Stimulated activated CD4-positive, alpha-beta T cell treated with anti-CD3 and anti-CD28 coated beads, Interleukin-1b, Interleukin-23, amount 100 ng/mL, for 4 hours (primary cell): ENCODE results near the gene SCGB3A2.
"Not testable (repeated sequence)": the region's sequence is repeated elsewhere in the genome, so short reads cannot be mapped to it uniquely, and the experiment has no call there.

ENCODE experiments used
- DNase-seq, 2 donors: peaks; one replicate each; pipeline ENCODE4 v3.0.0-alpha.2; 2020; ENCODE audit warnings: low read depth in 2 of 2

The SCGB3A2 gene

GRCh38 chr5:147863454-147864158 lies 14.9 kb upstream of the SCGB3A2 start:
- DNase-seq: no peak

DNA sequence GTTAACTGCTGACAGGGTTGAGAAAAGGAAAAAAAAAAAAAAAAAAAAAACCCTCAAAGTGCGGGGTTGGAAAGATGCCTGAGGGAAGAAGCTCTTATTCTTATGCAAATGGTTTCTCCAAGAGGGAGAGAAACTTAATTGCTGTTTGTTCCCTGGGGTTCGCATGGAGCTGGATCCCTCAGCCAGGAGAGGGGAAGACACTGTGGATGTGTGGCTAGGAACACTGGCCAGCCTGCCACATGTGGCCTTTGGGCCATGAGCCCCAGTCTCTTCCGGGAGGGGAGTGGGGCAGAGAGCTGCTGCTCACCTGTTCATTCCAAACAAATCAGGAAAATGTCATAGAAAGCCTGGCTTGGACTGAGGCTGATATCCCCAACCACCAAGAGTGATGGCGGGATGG lies 9.4 kb upstream of the SCGB3A2 start:
- no peak for DNase-seq

DNA sequence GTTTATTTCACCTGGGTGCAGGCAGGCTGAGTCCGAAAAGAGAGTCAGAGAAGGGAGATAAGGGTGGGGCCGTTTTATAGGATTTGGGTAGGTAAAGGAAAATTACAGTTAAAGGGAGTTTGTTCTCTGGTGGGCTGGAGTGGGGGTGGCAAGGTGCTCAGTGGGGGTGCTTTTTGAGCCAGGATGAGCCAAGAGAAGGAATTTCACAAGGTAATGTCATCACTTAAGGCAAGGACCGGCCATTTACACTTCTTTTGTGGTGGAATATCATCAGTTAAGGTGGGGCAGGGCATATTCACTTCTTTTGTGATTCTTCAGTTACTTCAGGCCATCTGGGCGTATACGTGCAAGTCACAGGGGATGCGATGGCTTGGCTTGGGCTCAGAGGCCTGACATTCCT lies 8.6 kb upstream of the SCGB3A2 start:
- DNase-seq: not testable (repeated sequence)

DNA sequence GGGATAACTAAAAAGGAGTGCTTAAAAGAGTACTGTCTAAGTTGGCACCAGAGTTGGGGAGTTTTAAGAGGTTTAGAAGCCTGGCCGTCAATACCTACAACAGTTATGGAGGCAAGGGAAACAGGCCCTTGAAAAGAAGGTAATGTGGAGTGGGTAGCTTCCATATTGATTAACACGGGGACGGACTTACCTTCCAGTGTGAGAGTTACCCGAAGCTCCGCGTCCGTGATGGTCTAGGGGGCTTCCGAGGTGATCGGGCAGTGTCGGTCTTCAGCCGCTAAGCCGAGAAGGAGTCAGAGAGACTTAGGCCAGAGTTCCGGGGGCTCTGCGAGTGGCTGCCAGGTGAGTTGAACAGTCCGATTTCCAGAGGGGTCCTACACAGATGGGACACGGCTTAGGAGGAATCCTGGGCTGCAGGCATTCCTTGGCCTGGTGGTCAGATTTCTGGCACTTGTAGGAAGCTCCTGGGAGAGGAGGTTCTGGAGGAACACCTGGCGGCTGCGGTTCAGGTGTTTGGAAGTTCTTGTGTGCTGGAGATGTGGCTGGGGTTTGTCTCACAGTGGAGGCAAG lies 6.4 kb upstream of the SCGB3A2 start:
- not testable (repeated sequence) for DNase-seq

DNA sequence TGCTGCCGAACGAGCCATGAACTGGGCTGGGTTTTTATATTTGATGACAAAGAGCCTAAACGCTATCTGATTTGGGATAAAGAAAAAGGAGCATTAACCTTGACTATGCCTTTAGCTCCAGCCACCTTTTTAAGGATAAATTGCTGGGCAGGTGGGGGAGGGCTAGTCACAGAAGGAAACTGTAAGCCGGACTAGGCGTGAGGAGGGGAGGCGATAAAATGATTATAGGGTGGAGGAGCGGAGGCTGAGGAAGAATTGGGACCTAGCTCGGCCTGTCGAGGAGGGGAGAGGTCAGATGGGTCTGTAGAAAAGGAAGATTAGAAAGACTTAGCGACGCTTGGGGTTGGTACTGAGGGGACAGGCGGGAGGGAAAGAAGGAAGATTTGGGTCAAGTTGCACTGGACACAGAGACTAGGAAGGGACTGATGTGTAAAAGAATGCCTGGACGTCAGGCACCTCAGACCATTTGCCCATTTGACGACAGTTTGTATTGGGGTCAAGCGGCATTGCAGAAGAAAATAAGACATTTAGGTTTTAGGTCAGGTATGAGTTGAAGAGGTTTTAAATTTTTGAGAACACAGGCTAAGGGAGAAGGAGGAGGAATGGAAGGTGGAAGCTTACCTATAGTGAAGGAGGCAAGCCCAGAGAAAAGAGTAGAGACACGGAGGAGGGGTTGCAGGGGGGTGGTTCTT lies 5.6 kb upstream of the SCGB3A2 start:
- not testable (repeated sequence) for DNase-seq

GRCh38 chr5:147874118-147874875 lies 4.2 kb upstream of the SCGB3A2 start:
- not testable (repeated sequence) for DNase-seq

DNA sequence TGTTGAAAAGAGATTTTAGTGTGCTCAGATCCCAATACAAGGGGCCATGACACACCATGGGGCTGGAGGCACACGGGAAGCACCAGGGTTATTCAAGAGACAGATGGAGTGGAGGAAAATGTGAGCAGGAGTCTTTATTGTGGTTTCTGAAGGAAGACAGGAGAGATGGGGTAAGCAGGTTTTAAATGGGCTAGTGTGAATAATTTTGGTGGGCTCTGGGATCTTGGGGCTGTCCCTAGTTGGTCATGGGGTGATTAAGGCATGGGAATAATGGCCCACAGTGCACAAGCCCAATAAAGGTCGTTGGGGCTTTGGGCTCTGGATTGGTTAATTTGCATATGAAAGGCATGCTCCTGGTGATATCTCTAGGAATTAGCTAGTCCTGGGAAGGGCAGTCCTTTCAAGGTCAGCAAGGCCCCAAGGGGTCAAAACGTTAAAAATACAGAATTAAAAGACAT lies 3.6 kb upstream of the SCGB3A2 start:
- no peak for DNase-seq

GRCh38 chr5:147876141-147876540 lies 2.4 kb upstream of the SCGB3A2 start:
- DNase-seq: no peak

DNA sequence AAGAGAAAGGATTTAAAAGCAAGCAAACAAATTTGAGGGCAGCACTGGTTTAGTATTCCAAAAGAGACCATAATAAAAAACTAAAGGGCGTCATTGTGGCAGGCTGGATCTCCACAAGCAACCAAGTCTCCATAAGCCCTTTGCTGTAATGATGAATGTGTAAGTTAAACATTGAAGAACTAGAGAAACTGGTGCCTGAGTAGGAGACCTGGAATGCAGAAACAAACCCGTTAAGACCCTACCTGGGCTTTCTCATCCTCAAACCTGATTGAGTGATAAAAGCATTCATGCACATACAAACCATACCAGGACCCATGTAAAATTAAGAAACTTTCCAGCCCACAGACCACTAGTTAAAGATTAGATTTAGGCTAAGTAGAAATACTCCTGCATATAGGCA lies 1.9 kb upstream of the SCGB3A2 start:
- DNase-seq: no peak

GRCh38 chr5:147879784-147880183 lies 1.3 kb downstream of the SCGB3A2 start:
- DNase-seq: no peak

- no peak for DNase-seq
Observed at GRCh38 chr5:147880487-147880886, 2.0 kb downstream of the SCGB3A2 start.

- DNase-seq: no peak
Observed at GRCh38 chr5:147882586-147883313, 4.2 kb downstream of the SCGB3A2 start.

GRCh38 chr5:147887026-147887627 lies 8.6 kb downstream of the SCGB3A2 start:
- DNase-seq: no peak

DNA sequence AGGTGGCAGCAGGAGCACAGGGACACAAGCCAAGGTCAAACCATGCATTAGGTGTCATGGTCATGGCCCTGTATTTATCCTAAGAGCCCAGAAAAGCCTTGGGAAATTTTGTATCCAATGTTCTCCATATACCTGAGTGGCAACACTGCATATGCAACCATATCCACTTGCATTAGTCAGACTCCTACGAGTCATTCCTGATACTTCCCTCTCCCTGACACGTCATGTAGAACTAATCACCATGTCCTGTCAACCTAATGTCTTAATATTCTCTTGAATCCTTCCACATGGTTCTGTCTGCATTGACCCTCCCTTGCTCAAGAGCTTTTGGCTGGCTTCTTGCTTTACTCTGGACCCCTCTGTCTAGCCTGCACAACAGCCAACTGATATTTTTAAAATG lies 9.4 kb downstream of the SCGB3A2 start:
- DNase-seq: no peak

DNA sequence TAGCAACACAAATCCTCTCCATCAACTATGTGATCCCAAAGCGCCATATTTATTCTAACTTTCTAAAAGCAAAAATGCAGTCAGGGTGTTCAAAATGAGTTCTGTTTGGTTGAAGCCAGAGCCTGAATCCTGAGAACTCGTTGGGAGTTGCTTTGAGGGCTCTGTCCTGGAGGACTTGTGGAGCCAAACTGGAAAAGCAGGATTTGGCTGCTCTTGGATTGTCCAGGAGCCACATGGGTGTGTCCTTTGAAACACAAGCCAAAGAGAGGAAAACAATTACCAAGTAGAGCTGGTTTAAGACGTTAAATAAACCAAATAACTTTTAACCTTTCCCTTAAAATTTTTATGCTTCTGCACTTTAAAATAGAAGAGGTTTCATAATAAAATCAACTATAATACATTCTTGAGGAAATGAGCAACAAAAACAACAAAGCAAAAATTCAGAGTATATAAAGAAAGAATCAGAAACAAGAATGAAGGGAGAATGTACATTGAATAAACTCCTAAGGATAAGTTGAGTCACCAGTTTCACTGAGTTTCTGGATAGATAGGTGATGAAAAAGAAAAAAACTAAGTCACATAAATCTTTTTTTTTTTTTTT lies 14.3 kb downstream of the SCGB3A2 start:
- DNase-seq: no peak

DNA sequence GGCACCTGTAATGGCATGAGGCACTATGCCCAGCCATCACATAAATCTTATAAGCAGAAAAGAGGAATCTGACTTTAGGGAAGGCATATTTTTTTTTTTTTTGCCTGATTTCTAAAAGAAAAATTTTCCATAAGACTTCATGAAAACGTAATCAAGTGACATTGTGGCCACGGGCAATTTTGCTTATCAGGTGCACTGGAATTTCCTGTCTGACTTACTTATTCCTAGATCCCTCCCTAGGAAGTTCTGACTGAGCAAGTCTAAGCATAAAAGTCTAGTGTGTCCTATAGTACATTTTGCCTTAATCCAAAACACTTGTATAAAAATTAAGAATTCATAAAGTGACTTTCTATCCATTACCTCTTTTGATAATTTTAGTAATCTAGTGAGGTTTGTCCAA lies 15.3 kb downstream of the SCGB3A2 start:
- no peak for DNase-seq

GRCh38 chr5:147895864-147896263 lies 17.4 kb downstream of the SCGB3A2 start:
- DNase-seq: no peak

GRCh38 chr5:147898875-147899401 lies 20.4 kb downstream of the SCGB3A2 start:
- DNase-seq: no peak

- no peak for DNase-seq
Observed at GRCh38 chr5:147901599-147902039, 23.1 kb downstream of the SCGB3A2 start.

DNA sequence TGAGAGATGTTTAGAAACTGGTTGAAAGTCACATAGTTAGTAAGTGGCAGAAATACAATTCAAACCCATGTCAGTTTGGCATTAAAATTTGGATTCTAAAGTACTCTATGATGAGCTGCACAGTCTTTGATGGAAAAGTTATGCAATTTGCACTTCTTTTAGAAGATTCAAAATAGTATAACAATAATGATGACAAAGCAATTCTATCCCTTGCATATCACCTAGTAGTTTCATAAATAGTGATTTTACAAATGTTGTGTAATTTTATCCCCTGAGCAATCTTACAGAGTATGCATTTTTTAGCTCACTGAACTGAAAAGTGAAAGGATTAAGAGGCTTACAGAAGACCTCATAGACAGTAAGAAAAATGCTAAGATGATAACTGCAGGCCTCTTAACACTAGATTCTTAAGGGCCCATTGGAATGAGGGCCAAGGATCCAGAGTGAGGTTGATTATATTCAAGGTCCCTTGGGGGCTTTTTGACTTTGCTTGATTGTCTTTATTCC lies 24.2 kb downstream of the SCGB3A2 start:
- DNase-seq: no peak
